Measurements from ENCODE around the gene PSMB11.

Gene PSMB11

GRCh38 chr14:23067847-23068788 is 26.1 kb downstream of the PSMB11 start:
- H3K4me3 ChIP-seq (ENCODE audit: low read depth, low read length), result peak overlapping the region; percentile 8

GRCh38 chr14:23068789-23069412 is 26.9 kb downstream of the PSMB11 start:
- TF ChIP-seq CTCF (IDR thresholded peaks at IDR 0.05; ENCODE audit: low read depth, low read length), result peak; percentile 99
- peak; percentile 92 for DNase-seq (ENCODE audit: low read depth, low spot score)
- in situ Hi-C loops (cut with HindIII; ENCODE audit: low sequenced_read_pairs), result no loop called here
- H3K4me3 ChIP-seq (ENCODE audit: low read depth, low read length), result peak overlapping the region; percentile 8

More at GRCh38 chr14:23067847-23068788, 26.1 kb downstream of the PSMB11 start:
- in situ Hi-C loops (cut with HindIII; ENCODE audit: low sequenced_read_pairs), result no loop called here
- DNase-seq (ENCODE audit: low read depth, low spot score), result no peak
- TF ChIP-seq CTCF (IDR thresholded peaks at IDR 0.05; ENCODE audit: low read depth, low read length), result no peak

GRCh38 chr14:23069413-23069806 is 27.4 kb downstream of the PSMB11 start:
- H3K4me3 ChIP-seq (ENCODE audit: low read depth, low read length), result no peak overlapping the region
- no peak for TF ChIP-seq CTCF (IDR thresholded peaks at IDR 0.05; ENCODE audit: low read depth, low read length)
- in situ Hi-C loops (cut with HindIII; ENCODE audit: low sequenced_read_pairs), result no loop called here
- DNase-seq (ENCODE audit: low read depth, low spot score), result no peak

- peak overlapping the region; percentile 95 for H3K4me3 ChIP-seq (ENCODE audit: low read depth, low read length)
- no peak for DNase-seq (ENCODE audit: low read depth, low spot score)
- in situ Hi-C loops (cut with HindIII; ENCODE audit: low sequenced_read_pairs), result no loop called here
- no peak for TF ChIP-seq CTCF (IDR thresholded peaks at IDR 0.05; ENCODE audit: low read depth, low read length)
Observed at GRCh38 chr14:23070262-23071129, 28.5 kb downstream of the PSMB11 start.

GRCh38 chr14:23071244-23071920 is 29.4 kb downstream of the PSMB11 start:
- DNase-seq (ENCODE audit: low read depth, low spot score), result peak; percentile 95
- H3K4me3 ChIP-seq (ENCODE audit: low read depth, low read length), result peak overlapping the region; percentile 95
- no peak for TF ChIP-seq CTCF (IDR thresholded peaks at IDR 0.05; ENCODE audit: low read depth, low read length)
- in situ Hi-C loops (cut with HindIII; ENCODE audit: low sequenced_read_pairs), result no loop called here

All from astrocyte of the spinal cord (primary cell).